Esophagus squamous epithelium (tissue), 5 donors: ENCODE data around the gene GGA1. TPM values are rescaled to one million over a fixed set of nuclear protein-coding genes. Genes with fewer than 3 reads are reported as not detected.
"Not testable (repeated sequence)": the region's sequence is repeated elsewhere in the genome, so short reads cannot be mapped to it uniquely, and the experiment has no call there.

Source experiments
- DNase-seq: peaks from one replicate; lab custom pipeline; 2025; lab: John Stamatoyannopoulos, UW
- H3K27ac ChIP-seq, 4 donors: fragments of 200-600 bp; sonication (generic); one replicate each; pipeline ENCODE4 v1.5.1; 2016 to 2019; ENCODE audit warnings: mild to moderate bottlenecking in 1 of 4
- H3K27me3 ChIP-seq, 4 donors: fragments of 200-600 bp; sonication (generic); 1 replicate in 3 of 4; 2 replicates in 1 of 4; pipeline versions ENCODE4 v1.5.1 to v1.6.0; 2017 to 2021; ENCODE audit warnings: antibody characterized with exemption in 1 of 4
- H3K36me3 ChIP-seq, 3 donors: fragments of 200-600 bp; sonication (generic); one replicate each; pipeline ENCODE4 v1.5.1; 2016 to 2019
- H3K4me1 ChIP-seq, 3 donors: fragments of 200-600 bp; sonication (generic); one replicate each; pipeline ENCODE4 v1.5.1; 2017 to 2019
- H3K4me3 ChIP-seq, 4 donors: fragments of 200-600 bp; sonication (generic); 1 replicate in 3 of 4; 2 replicates in 1 of 4; pipeline ENCODE4 v1.5.1; 2016 to 2019; ENCODE audit warnings: mild to moderate bottlenecking in 2 of 4, moderate library complexity in 1 of 4
- H3K9me3 ChIP-seq, 3 donors: fragments of 200-600 bp; sonication (generic); one replicate each; pipeline ENCODE4 v1.5.1; 2016 to 2019
- CTCF ChIP-seq, 6 experiments: fragments of 450-650 bp in 4 of 6; fragments of 200-600 bp in 2 of 6; sonication (generic) in 2 of 6; IDR thresholded peaks; one replicate each; pipeline ENCODE4 v1.5.1; 2016 to 2019; ENCODE audit warnings: antibody characterized with exemption in 6 of 6, mild to moderate bottlenecking in 4 of 6, moderate library complexity in 4 of 6
- POLR2A ChIP-seq, 4 donors: fragments of 450-650 bp; IDR thresholded peaks; one replicate each; pipeline ENCODE4 v1.6.1; 2017; ENCODE audit warnings: antibody characterized with exemption in 4 of 4, mild to moderate bottlenecking in 4 of 4, moderate library complexity in 3 of 4
- WGBS, 2 donors: methylation state at CpG; one replicate each; pipeline ENCODE4 v1.1.5; 2018; 5-methylcytosine and 5-hydroxymethylcytosine counted together
- intact Hi-C: fragments of 100-400 bp; cut with DNase I; formaldehyde crosslinking; loops from one replicate; pipeline ENCODE4 v1.15.0; 2022
- total RNA-seq, 4 donors: library from RNA; depleted of rRNA; stranded (reverse); fragments of >200 nt; gene quantifications; one replicate each; pipeline ENCODE4 v1.1.0, GENCODE V29; 2016
- donor health status: DM: yes; HTN: yes; CAD: no.

GGA1 gene
- total RNA-seq, 4 donors from 2014 or later = 32.2 to 54.3 (median 39.5) TPM

GRCh38 chr22:37588546-37589215 is 20.0 kb upstream of the GGA1 start:
- no peaks in the 10 kb centered on the region for H3K27me3 ChIP-seq
- H3K4me1 ChIP-seq = peaks cover 3 to 34% (median 5%) of the 10 kb centered on the region in 3 donors
- intact Hi-C loops = no loop called here
- no peaks in the 10 kb centered on the region for H3K36me3 ChIP-seq
- no peaks in the 10 kb centered on the region for H3K9me3 ChIP-seq
- H3K4me3 ChIP-seq = no peak overlapping the region
- H3K27ac ChIP-seq = no peak overlapping the region
- 39 to 42% methylated on average over 4 to 9 of the region's 11 CpGs for WGBS, 2 donors
- TF ChIP-seq CTCF (IDR thresholded peaks at IDR 0.05) = no peak
- no peak for TF ChIP-seq POLR2A (IDR thresholded peaks at IDR 0.05)
- no peak for DNase-seq

GRCh38 chr22:37589636-37590035 is 19.0 kb upstream of the GGA1 start:
- WGBS, 2 donors = 88 to 91% methylated on average over 4 to 5 of the region's 5 CpGs

GRCh38 chr22:37591081-37591480 is 17.6 kb upstream of the GGA1 start:
- H3K27ac ChIP-seq, DNase-seq, H3K9me3 ChIP-seq, H3K27me3 ChIP-seq, H3K4me3 ChIP-seq, H3K36me3 ChIP-seq: not testable (repeated sequence)
- intact Hi-C loops = loop anchor here (10.0 kb wide), 1 partner anchor 46 kb away; no protein-coding TSS in a partner anchor
- peaks cover 5 to 49% (median 8%) of the 10 kb centered on the region in 3 donors for H3K4me1 ChIP-seq
- 79 to 81% methylated on average over 6 of the region's 6 CpGs for WGBS, 2 donors

More at GRCh38 chr22:37589636-37590035, 19.0 kb upstream of the GGA1 start:
- Histone ChIP-seq H3K4me1 (peaks cover 4 to 42% (median 5%) of the 10 kb centered on the region in 3 donors), H3K36me3 (no peaks in the 10 kb centered on the region), H3K9me3 (no peaks in the 10 kb centered on the region), H3K4me3 (no peak overlapping the region), H3K27me3 (no peaks in the 10 kb centered on the region), H3K27ac (no peak overlapping the region)
- no peak for DNase-seq
- TF ChIP-seq POLR2A (IDR thresholded peaks at IDR 0.05) (no peak), CTCF (IDR thresholded peaks at IDR 0.05) (no peak)
- intact Hi-C loops = loop anchor here (10.0 kb wide), 1 partner anchor 45 kb away; no protein-coding TSS in a partner anchor

GRCh38 chr22:37591823-37592404 is 16.7 kb upstream of the GGA1 start:
- H3K9me3 ChIP-seq = no peaks in the 10 kb centered on the region
- intact Hi-C loops = loop anchor here (10.0 kb wide), 1 partner anchor 47 kb away; no protein-coding TSS in a partner anchor
- peaks cover 5 to 49% (median 8%) of the 10 kb centered on the region in 3 donors for H3K4me1 ChIP-seq
- DNase-seq = no peak
- peaks cover 0 to 3% (median 0%) of the 10 kb centered on the region in 4 donors for H3K27me3 ChIP-seq
- no peak for TF ChIP-seq POLR2A (IDR thresholded peaks at IDR 0.05)
- no peak for TF ChIP-seq CTCF (IDR thresholded peaks at IDR 0.05)
- WGBS, 2 donors = 78% methylated on average over 8 to 10 of the region's 12 CpGs
- H3K27ac ChIP-seq = peak overlapping the region in 1 of 4 donors; percentile 2
- peak overlapping the region in 1 of 4 donors; percentile 42 for H3K4me3 ChIP-seq
- no peaks in the 10 kb centered on the region for H3K36me3 ChIP-seq

- TF ChIP-seq POLR2A (IDR thresholded peaks at IDR 0.05) (no peak), CTCF (IDR thresholded peaks at IDR 0.05) (peak in 1 of 6 experiments; percentile 13)
- WGBS, 2 donors = 67% methylated on average over 4 of the region's 5 CpGs
- intact Hi-C loops = loop anchor here (10.0 kb wide), 1 partner anchor 49 kb away; no protein-coding TSS in a partner anchor
- no peaks in the 10 kb centered on the region for H3K9me3 ChIP-seq
- H3K36me3 ChIP-seq = no peaks in the 10 kb centered on the region
- no peak overlapping the region for H3K4me3 ChIP-seq
- H3K4me1 ChIP-seq = peaks cover 5 to 47% (median 8%) of the 10 kb centered on the region in 3 donors
- H3K27ac ChIP-seq = peak overlapping the region in 2 of 4 donors; percentile 10 to 13
- peaks cover 0 to 3% (median 0%) of the 10 kb centered on the region in 4 donors for H3K27me3 ChIP-seq
- no peak for DNase-seq
These were observed 14.4 kb upstream of the GGA1 start for GRCh38 chr22:37594237-37594636.
